Measurements from ENCODE around the gene SKAP2.

Gene SKAP2

DNA sequence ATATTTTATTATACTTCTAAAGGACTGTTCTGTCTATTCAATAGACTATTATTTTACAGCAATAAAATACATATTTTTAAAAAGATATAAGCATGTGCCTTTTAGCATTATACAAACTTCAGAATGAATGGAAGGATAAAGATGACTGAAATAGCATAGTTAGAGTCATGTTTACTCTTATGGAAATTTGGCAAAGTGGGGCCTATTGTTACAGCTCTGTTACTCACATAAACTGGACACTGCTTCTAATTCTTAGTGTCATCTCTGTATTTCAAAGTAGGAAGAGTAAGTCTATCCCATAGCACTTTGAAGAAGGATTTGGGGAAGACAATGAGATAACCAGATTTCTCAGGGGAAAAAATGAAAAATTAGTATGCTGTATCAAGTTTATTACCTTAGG is 168.2 kb downstream of the SKAP2 start:
- Histone ChIP-seq H2BK120ac (ENCODE audit: low read depth, low read length) (no peak overlapping the region), H2AFZ (ENCODE audit: low read length) (no peak overlapping the region), H3K14ac (ENCODE audit: low read length) (no peak overlapping the region), H3K23ac (ENCODE audit: low read depth, low read length, poor library complexity) (no peak overlapping the region), H4K91ac (ENCODE audit: low read depth, low read length, poor library complexity) (no peak overlapping the region), H2AK5ac (ENCODE audit: low read depth, low read length) (no peak overlapping the region), H3K9ac (ENCODE audit: low read depth, low read length, poor library complexity) (no peak overlapping the region), H2BK12ac (ENCODE audit: low read length) (no peak overlapping the region), H3K36me3 (replicated peaks in 1 of 2; ENCODE audit: control insufficient read depth in 2 of 2, insufficient read depth in 2 of 2, low read length in 2 of 2) (no peaks in the 10 kb centered on the region), H3K18ac (ENCODE audit: low read length) (no peak overlapping the region), H3K4me1 (ENCODE audit: control insufficient read depth in 2 of 2, insufficient read depth in 1 of 2, low read depth in 1 of 2, low read length in 2 of 2) (peaks cover 7% of the 10 kb centered on the region in 2 donors), H3K4me3 (ENCODE audit: low read length in 2 of 2) (no peak overlapping the region), H3K27ac (replicated peaks; ENCODE audit: low read length) (no peak overlapping the region), H2BK5ac (ENCODE audit: low read length) (no peak overlapping the region), H3K4me2 (ENCODE audit: insufficient read depth, low read length, poor library complexity, severe bottlenecking) (no peak overlapping the region), H3K79me1 (ENCODE audit: low read depth, low read length) (no peaks in the 10 kb centered on the region), H4K8ac (ENCODE audit: low read depth, low read length) (no peak overlapping the region), H3K4ac (ENCODE audit: low read length) (no peak overlapping the region), H3K27me3 (ENCODE audit: control insufficient read depth in 3 of 3, insufficient read depth in 3 of 3, low read depth in 1 of 3, low read length in 3 of 3) (no peaks in the 10 kb centered on the region), H3K9me3 (replicated peaks in 1 of 2; ENCODE audit: control insufficient read depth in 2 of 2, insufficient read depth in 1 of 2, low read depth in 1 of 2, low read length in 2 of 2) (no peaks in the 10 kb centered on the region), H2BK15ac (ENCODE audit: low read length) (no peak overlapping the region)
- no peak for DNase-seq (ENCODE audit: low spot score)

DNA sequence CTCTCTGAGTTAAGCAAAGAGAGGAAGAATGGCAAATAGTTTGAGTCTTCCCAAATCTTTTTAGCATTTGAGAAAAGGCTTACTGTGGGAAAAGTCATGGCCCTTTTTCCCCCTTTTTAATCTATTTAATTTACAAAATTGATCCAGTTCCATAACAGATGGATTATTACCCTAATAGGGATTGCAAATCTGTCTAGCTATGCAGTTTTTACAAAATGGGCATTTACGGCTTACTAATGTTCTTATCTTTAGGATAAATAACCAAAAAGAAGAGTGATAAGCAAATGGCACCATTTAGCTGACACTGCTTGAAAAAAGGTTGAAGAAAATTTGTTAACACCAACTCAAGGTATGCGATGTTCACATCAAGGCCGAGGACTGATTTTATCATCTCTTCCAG is 169.7 kb downstream of the SKAP2 start:
- WGBS, 2 donors (ENCODE audit: extremely low coverage in 2 of 2, insufficient read length in 2 of 2, insufficient replicate concordance in 1 of 2), result no CpG with 5 or more reads among the region's 3 CpGs

DNA sequence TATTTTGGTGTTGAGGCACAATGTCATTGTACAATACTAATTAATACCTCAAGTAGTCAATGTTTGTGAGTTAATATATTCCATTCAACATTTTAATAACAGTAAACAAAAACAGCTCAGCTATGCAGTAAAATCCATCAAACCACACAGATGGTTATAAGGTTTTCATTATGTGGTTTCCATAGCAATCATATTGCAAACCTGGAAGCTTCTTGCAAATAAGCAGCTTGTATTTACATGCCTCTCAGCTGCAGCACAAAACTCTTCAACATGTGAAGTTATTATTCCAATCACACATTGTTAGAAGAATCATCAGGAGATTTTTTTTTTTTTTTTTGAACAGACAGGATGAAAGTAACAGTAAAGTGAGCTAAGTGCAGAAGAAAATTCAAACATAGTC is 170.2 kb downstream of the SKAP2 start:
- no peak for DNase-seq (ENCODE audit: low spot score)

More for the DNA sequence above, 169.7 kb downstream of the SKAP2 start:
- H2BK5ac ChIP-seq (ENCODE audit: low read length), result no peak overlapping the region
- H2AFZ ChIP-seq (ENCODE audit: low read length), result no peak overlapping the region
- H3K4me3 ChIP-seq (ENCODE audit: low read length in 2 of 2), result no peak overlapping the region
- no peak overlapping the region for H3K14ac ChIP-seq (ENCODE audit: low read length)
- H4K8ac ChIP-seq (ENCODE audit: low read depth, low read length), result no peak overlapping the region
- no peak overlapping the region for H2AK5ac ChIP-seq (ENCODE audit: low read depth, low read length)
- no peak overlapping the region for H4K91ac ChIP-seq (ENCODE audit: low read depth, low read length, poor library complexity)
- no peak overlapping the region for H3K4ac ChIP-seq (ENCODE audit: low read length)
- no peak overlapping the region for H2BK12ac ChIP-seq (ENCODE audit: low read length)
- no peak overlapping the region for H3K23ac ChIP-seq (ENCODE audit: low read depth, low read length, poor library complexity)
- no peak overlapping the region for H3K4me2 ChIP-seq (ENCODE audit: insufficient read depth, low read length, poor library complexity, severe bottlenecking)
- H2BK120ac ChIP-seq (ENCODE audit: low read depth, low read length), result no peak overlapping the region
- no peaks in the 10 kb centered on the region for H3K79me1 ChIP-seq (ENCODE audit: low read depth, low read length)
- no peak overlapping the region for H3K9ac ChIP-seq (ENCODE audit: low read depth, low read length, poor library complexity)
- peaks cover 4 to 7% of the 10 kb centered on the region in 2 donors for H3K4me1 ChIP-seq (ENCODE audit: control insufficient read depth in 2 of 2, insufficient read depth in 1 of 2, low read depth in 1 of 2, low read length in 2 of 2)
- H3K18ac ChIP-seq (ENCODE audit: low read length), result no peak overlapping the region
- no peak for DNase-seq (ENCODE audit: low spot score)
- no peak overlapping the region for H2BK15ac ChIP-seq (ENCODE audit: low read length)
- no peaks in the 10 kb centered on the region for H3K36me3 ChIP-seq (replicated peaks in 1 of 2; ENCODE audit: control insufficient read depth in 2 of 2, insufficient read depth in 2 of 2, low read length in 2 of 2)
- no peaks in the 10 kb centered on the region for H3K9me3 ChIP-seq (replicated peaks in 1 of 2; ENCODE audit: control insufficient read depth in 2 of 2, insufficient read depth in 1 of 2, low read depth in 1 of 2, low read length in 2 of 2)
- H3K27ac ChIP-seq (replicated peaks; ENCODE audit: low read length), result no peak overlapping the region
- no peaks in the 10 kb centered on the region for H3K27me3 ChIP-seq (ENCODE audit: control insufficient read depth in 3 of 3, insufficient read depth in 3 of 3, low read depth in 1 of 3, low read length in 3 of 3)

DNA sequence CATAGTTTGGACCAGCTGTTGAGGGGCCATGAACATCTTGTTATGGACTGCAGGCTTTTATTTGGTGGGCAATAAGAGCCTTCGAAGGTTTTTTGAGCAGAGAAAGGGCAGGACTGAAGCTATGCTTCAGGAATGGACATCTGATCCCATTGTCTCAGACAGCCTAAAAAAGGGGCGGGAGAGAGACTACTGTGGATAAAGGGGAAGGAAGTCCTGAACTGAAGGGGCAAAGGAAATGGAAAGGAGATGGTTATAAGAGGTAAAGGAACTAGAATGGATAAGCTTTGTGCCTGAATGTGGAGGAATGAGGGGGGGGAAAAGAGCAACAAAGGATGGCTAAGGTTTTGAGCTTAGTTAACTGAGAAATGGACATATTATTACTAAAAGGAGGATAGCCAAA is 172.5 kb downstream of the SKAP2 start:
- Histone ChIP-seq H2BK15ac (ENCODE audit: low read length) (no peak overlapping the region), H3K79me1 (ENCODE audit: low read depth, low read length) (no peaks in the 10 kb centered on the region), H2AFZ (ENCODE audit: low read length) (peak overlapping the region; percentile 65), H3K23ac (ENCODE audit: low read depth, low read length, poor library complexity) (no peak overlapping the region), H3K36me3 (replicated peaks in 1 of 2; ENCODE audit: control insufficient read depth in 2 of 2, insufficient read depth in 2 of 2, low read length in 2 of 2) (no peaks in the 10 kb centered on the region), H2AK5ac (ENCODE audit: low read depth, low read length) (no peak overlapping the region), H3K27ac (replicated peaks; ENCODE audit: low read length) (no peak overlapping the region), H3K4me2 (ENCODE audit: insufficient read depth, low read length, poor library complexity, severe bottlenecking) (no peak overlapping the region), H3K4me3 (ENCODE audit: low read length in 2 of 2) (no peak overlapping the region), H2BK12ac (ENCODE audit: low read length) (no peak overlapping the region), H3K9ac (ENCODE audit: low read depth, low read length, poor library complexity) (no peak overlapping the region), H3K27me3 (ENCODE audit: control insufficient read depth in 3 of 3, insufficient read depth in 3 of 3, low read depth in 1 of 3, low read length in 3 of 3) (no peaks in the 10 kb centered on the region), H4K91ac (ENCODE audit: low read depth, low read length, poor library complexity) (no peak overlapping the region), H3K9me3 (replicated peaks in 1 of 2; ENCODE audit: control insufficient read depth in 2 of 2, insufficient read depth in 1 of 2, low read depth in 1 of 2, low read length in 2 of 2) (no peaks in the 10 kb centered on the region), H2BK5ac (ENCODE audit: low read length) (no peak overlapping the region), H4K8ac (ENCODE audit: low read depth, low read length) (no peak overlapping the region), H3K4me1 (ENCODE audit: control insufficient read depth in 2 of 2, insufficient read depth in 1 of 2, low read depth in 1 of 2, low read length in 2 of 2) (peaks cover 4% of the 10 kb centered on the region in 2 donors), H3K4ac (ENCODE audit: low read length) (no peak overlapping the region), H3K14ac (ENCODE audit: low read length) (no peak overlapping the region), H2BK120ac (ENCODE audit: low read depth, low read length) (no peak overlapping the region), H3K18ac (ENCODE audit: low read length) (no peak overlapping the region)
- WGBS, 2 donors (ENCODE audit: extremely low coverage in 2 of 2, insufficient read length in 2 of 2, insufficient replicate concordance in 1 of 2), result no CpG with 5 or more reads among the region's 2 CpGs
- DNase-seq (ENCODE audit: low spot score), result no peak

More for the DNA sequence above, 170.2 kb downstream of the SKAP2 start:
- Histone ChIP-seq H3K9ac (ENCODE audit: low read depth, low read length, poor library complexity) (no peak overlapping the region), H3K9me3 (replicated peaks in 1 of 2; ENCODE audit: control insufficient read depth in 2 of 2, insufficient read depth in 1 of 2, low read depth in 1 of 2, low read length in 2 of 2) (no peaks in the 10 kb centered on the region), H2BK5ac (ENCODE audit: low read length) (no peak overlapping the region), H3K4me2 (ENCODE audit: insufficient read depth, low read length, poor library complexity, severe bottlenecking) (no peak overlapping the region), H3K4ac (ENCODE audit: low read length) (no peak overlapping the region), H2BK15ac (ENCODE audit: low read length) (no peak overlapping the region), H3K27me3 (ENCODE audit: control insufficient read depth in 3 of 3, insufficient read depth in 3 of 3, low read depth in 1 of 3, low read length in 3 of 3) (no peaks in the 10 kb centered on the region), H4K91ac (ENCODE audit: low read depth, low read length, poor library complexity) (no peak overlapping the region), H3K36me3 (replicated peaks in 1 of 2; ENCODE audit: control insufficient read depth in 2 of 2, insufficient read depth in 2 of 2, low read length in 2 of 2) (no peaks in the 10 kb centered on the region), H2AFZ (ENCODE audit: low read length) (no peak overlapping the region), H2BK12ac (ENCODE audit: low read length) (no peak overlapping the region), H3K23ac (ENCODE audit: low read depth, low read length, poor library complexity) (no peak overlapping the region), H2AK5ac (ENCODE audit: low read depth, low read length) (no peak overlapping the region), H3K14ac (ENCODE audit: low read length) (no peak overlapping the region), H3K79me1 (ENCODE audit: low read depth, low read length) (no peaks in the 10 kb centered on the region), H3K4me1 (ENCODE audit: control insufficient read depth in 2 of 2, insufficient read depth in 1 of 2, low read depth in 1 of 2, low read length in 2 of 2) (peaks cover 4 to 7% of the 10 kb centered on the region in 2 donors), H3K4me3 (ENCODE audit: low read length in 2 of 2) (no peak overlapping the region), H3K18ac (ENCODE audit: low read length) (no peak overlapping the region), H3K27ac (replicated peaks; ENCODE audit: low read length) (no peak overlapping the region), H2BK120ac (ENCODE audit: low read depth, low read length) (no peak overlapping the region), H4K8ac (ENCODE audit: low read depth, low read length) (no peak overlapping the region)

All from neuronal stem cell (in vitro differentiated cells).